Activated CD8-positive, alpha-beta memory T cell treated with anti-CD3 and anti-CD28 coated beads, Interleukin-2, amount 50 U/mL, for 4 hours (primary cell): ENCODE data around the gene CAMTA1.
"Not testable (repeated sequence)": the region's sequence is repeated elsewhere in the genome, so short reads cannot be mapped to it uniquely, and the experiment has no call there.

Source experiments
- DNase-seq: peaks from one replicate; pipeline ENCODE4 v3.0.0-alpha.2; 2020

CAMTA1 gene

DNA sequence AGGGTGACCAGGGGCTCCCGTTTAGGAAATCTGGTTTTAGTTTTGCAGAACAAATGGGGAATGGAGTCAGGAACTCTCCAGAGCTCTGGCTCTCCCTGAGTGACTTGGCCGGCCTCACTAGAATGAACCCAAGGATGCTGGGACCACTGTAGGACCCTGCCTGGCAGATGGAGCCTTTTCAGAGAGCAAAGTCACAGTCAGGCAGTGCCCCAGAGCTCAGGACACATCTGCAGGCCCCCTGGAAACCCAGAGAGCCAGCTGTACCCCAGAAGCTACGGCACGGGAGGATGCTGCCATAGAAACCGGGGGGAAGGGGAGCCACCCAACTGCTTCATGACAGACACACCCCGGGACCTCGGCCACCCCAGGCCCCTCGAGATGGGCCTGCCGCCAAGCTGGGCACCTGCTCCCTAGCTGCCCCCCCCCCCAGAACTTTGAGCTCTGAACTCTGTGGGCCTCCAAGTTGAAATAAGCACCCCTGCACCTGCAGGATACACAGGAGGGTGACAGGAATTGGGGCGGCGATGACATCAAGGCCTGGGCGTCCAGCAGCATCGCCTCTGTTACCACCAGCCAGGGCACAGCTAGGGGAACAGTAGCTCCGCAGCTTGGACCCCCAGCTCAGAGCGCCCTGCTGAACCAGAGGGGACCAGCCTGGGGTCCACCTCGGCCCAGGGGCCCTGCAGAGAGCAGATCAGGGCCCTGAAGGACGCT is 894.1 kb downstream of the CAMTA1 start:
- DNase-seq, result no peak

DNA sequence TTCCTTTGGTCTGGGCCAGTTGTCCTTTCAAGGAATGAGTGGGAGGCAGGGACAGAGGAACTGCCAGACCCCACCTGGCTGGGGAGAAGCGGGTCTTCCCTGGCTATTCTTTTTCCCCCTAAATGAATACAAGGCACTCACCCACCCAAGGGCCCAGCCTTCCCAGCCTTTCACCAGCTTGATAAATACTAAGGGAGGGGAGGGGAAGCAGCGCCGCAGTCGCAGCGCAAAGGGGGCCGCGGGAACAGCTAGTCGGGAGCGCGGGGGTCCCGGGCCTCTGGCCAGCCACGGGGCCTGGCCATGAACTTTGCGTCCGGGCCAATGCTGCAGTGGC is 894.6 kb downstream of the CAMTA1 start:
- DNase-seq, result no peak

DNA sequence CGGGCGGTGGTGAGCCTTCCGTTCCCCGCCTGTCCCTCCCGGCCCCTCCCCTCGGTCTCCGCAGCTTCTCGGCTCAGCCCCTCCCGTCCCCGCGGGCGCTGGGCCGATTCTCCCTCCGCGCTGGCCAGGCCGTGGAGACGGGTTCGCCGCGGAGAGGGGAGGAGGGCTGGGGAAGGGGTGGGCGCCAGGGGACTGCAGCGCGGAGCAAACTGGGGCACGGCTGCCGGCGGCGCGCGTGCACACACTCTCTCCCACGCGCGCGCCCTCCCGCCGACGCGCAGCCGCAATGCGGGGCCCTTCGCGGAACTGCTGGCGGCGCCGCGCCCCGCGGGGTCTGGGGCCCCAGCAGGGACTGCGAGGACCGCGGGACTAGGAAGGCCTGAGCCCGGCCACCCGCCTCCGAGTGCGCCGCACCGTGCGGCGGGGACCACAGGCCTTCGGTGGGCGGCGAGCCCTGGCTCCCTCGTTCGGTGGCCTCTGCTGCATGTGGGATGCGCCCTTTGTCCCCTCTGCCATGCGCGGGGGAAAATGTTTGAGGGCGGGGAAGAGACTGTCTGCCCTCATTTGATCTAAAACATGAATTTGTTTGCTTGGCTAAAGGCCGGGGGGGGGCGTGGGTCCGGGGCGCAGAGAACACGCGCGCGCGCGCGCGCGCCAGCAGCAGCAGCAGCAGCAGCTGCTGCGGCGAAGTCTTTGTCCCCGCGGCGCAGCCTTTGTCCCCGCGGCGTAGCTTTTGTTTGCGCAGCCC is 895.1 kb downstream of the CAMTA1 start:
- DNase-seq, result peak; percentile 55

DNA sequence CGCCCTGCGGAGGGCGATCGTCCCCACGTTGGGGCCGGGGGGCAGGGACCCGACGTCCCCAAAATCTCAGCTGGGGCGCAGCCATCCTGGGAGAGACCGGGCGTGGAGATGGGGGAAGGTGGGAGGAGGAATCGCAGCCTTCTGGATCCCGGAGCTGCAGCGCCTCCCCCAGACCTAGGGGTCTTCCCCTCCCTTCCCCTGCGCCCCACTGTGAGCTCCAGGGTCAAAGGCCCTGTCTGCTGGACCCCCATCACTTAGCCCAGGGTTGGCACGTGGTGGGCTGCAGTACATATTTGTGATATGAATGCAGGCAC is 895.7 kb downstream of the CAMTA1 start:
- DNase-seq, result no peak

DNA sequence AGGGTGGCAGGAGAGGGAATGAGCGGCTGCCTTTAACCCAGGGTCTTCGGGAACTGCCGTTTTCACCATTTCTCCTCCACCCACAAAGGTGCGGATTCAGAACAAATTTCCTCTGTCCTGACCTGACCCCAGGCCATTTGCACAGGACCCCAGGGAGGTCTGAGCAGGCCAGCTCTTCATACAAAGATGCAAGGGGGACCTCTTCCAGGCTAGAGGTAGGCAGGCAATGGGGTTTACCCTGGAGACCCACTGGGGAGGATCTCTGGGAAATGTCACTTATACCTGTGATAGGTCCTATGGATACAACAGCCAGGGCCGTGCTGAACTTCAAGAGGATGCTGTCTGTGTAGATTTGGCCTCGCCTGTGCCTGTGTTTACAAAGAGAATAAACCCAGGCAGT is 896.1 kb downstream of the CAMTA1 start:
- no peak for DNase-seq

DNA sequence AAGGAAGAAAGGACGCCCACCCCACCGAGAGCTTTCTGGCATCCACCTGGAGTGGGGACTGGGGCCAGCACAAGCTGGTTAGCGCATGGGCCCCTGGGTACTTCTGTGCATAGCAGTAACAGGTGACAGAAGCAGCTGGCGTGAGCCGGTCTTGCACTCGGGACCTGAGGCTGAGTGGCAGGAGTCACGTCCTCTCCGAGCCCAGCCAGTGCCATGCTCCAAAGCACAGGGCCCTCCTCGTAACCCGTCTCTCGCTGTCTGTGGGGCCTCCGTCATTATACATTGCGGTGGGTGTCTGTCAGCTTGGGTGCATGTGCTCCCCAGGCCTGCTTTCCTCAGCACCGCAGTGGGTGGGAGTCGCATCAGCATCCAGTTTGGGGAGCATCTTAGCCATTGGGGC is 898.3 kb downstream of the CAMTA1 start:
- no peak for DNase-seq

DNA sequence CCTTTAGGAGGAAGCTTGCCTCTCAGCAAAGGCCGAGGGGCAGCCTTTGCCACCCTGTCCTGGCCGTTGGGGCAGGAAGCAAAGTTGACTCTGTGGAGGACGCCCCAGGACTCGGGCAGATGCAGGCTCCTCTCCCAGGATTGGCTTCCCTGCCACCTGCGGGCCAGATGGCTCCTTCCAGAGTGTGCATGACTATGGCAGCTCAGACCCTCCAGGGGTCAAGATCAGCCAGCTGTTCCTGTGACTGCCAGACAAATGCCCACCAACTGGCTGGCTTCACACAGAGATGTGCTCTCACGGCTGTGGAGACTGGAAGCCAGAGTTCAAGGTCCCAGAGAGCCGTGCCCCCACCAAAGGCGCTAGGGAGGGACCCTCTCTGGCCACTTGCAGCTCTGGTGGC is 898.9 kb downstream of the CAMTA1 start:
- DNase-seq, result no peak

DNA sequence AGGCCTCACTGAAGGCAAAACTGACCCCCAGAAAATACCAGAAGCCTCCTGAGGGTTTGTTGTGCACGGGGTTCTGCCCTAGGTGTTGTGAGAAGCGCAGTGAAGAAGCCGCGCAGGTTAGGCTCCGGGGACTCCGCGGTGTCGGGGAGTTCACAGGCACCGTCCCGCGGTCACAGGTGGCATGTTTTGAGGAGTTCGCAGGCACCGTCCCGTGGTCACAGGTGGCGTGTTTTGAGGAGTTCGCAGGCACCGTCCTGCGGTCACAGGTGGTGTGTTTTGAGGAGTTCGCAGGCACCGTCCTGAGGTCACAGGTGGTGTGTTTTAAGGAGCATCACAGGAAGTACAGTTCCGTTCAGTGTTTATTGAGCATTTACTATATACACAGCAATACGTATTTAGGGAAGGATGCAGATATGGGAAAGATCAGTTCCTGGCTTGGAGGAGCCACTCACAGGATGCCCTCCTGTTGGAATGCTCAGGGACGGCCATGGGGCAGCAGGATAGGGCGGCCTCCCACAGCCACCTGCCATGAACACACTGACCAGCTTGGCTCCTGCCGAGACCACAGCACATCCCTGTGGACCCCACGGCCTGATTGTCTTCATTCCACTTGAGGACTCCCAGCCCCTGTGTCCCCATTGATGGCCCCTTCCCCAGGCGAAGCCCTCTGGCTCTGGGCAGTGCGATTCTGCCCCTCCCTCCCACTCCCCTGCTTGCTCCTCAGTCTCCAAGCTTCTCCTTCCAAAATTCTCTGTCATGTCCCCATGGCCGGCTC is 899.8 kb downstream of the CAMTA1 start:
- no peak for DNase-seq

DNA sequence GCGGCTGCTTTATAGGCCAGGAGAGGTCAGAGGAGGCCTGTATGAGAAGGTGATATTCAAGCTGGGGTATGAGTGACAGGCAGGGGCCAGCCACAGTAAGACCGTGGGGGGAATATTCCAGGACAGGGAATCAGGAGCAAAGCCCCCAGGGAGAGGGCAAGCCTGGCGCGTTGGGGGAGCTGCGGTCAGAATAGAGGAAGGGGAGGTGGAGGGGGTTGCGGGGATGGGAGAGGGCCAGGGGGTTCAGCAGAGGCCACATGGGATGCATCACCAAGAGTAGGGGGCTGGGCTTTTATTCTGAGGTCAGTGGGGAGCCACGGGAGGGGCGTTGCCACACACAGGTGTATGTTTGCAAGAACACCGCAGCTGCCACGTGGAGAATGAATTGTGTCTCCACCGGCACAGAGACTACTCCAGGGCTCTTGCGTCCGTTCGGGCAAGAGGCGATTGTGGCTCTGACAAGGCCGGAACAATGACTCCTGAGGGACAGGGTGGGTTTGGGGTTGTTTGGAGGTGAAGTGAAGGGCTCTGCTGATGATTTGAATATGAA is 901.1 kb downstream of the CAMTA1 start:
- DNase-seq, result no peak

DNA sequence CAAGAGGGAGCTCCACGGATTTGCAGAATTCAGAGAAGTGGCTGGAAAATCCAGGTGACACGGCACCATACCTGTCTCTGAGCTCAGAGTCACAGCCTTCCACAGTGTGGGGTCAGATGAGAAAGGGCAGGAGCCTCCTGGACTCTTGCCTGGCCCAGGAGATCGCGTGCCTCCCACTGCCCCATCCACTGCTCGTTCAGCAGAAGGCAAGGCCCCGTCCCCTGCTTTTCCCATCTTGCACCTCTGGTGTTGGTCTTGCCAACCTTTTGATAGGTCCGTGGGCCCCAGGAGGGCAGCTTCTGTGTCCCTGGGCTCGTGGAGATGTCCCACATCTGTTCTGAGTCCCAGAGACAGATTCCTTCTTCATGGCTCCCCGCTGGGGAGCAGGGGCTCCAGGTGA is 902.2 kb downstream of the CAMTA1 start:
- no peak for DNase-seq

DNA sequence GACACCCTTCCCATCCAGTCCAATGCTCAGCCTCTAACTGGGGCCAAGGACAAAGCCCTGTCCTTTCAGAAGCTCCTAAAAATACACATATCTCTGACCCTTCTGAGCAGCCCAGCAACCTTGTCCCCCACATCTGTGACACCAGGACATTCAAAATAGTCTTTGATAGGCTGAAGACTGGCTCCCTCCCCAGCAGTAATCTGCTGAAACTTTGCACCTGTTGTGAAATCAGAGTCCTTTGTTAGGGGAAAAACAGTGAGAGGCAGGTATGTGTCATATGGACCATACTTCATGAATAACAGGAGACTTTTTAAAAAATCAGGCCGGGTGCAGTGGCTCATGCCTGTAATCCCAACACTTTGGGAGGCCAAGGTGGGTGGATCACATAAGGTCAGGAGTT is 903.4 kb downstream of the CAMTA1 start:
- DNase-seq, result no peak

DNA sequence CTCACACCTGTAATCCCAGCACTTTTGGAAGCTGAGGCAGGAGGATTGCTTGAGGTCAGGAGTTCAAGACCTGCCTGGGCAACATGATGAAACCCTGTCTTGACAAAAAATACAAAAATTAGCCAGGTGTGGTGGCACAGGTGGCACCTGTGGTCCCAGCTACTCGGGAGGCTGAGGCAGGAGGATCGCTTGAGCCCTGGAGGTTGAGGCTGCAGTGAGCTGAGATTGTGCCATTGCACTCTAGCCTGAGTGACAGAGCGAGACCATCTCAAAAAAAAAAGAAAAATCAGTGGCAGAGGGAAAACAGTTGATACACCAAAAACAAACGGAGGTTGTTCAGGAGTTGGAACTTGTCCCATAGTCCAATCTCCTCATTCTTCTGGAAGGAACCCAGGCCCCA is 904.1 kb downstream of the CAMTA1 start:
- not testable (repeated sequence) for DNase-seq

DNA sequence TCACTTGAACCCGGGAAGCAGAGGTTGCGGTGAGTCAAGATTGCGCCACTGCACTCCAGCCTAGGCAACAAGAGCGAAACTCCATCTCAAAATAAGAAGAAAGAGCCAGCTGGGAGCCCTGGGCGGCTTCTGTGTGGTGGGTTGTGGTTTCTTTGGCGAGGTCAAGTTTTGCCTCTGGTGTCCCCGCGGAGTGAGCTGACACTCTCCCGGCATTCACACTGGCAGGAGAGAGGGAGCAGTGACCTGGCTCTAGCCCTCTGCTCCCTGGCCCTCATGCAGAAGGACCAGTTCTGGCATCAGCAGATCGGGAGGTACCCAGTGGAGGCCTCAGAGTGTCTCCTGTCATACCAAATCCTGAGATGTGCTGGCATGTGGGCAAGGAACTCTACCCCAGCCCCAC is 904.8 kb downstream of the CAMTA1 start:
- no peak for DNase-seq

DNA sequence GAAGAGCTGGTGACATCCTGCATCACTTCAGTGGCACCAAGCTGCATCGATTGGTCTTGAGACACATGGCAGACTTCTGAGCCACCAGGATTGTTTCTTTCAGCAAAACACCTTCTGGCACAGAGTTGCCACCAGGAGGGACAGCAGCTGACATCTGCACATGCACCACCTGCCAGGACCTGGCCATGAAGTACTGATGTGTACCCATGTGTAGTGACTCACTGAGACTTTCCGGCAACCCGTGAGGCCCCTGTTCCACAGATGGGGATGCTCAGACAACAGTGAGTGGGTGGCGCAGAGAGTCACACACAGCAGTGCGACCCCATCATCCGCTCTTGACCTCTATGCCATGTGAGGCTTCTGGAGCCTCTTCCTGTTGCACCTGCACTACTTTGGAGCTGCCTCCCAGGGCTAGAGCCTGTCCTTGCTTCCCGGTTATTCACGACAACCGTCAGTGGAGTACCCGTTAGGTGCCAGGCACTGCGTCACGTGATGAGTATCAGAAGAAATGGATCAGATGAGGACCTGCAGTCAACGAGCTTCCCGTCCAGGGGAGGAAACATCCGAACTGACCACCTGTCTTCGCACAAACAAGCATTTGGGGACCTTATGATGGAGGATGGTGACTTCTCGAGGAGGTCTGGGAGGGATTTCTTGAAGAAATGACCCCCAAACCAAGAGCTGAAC is 905.4 kb downstream of the CAMTA1 start:
- no peak for DNase-seq

DNA sequence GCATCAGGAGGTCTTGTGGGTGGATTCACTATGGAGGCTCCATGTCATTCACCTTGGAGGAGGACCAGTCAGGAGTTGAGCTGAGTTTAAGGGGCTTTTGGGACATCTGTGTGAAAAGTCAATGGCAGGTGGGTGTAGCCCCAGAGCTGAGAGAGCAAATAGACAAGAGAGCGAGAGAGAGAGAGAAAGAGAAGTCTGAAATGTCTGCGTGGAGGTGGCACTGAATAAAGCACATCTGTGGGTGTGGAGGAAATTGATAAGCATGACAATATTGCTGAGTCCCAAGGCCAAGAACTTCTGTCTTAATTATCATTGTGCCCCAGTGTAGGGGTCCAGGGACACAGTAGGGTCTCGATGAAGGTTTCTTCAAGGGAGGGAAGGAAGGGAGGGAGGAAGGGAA is 906.3 kb downstream of the CAMTA1 start:
- DNase-seq, result no peak

DNA sequence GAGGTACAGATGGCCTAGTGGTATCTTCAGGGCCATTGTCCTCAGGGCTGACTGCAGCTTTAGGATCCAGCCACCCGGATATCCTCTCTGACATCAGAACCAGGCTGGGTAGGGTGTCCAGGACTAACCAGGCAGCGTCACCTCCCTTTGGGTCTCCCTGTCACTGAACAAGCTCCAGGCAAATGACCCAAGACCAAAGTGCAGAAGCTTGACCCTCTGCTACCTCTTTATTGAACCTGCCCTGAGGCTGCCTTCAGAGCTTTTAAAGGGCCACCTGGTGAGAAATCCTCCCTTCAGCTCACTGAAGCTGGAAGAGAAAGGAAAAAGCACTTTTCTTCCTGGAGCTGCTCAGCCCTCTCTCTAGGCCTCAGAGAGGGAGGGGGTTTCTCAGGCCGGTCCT is 906.8 kb downstream of the CAMTA1 start:
- no peak for DNase-seq

DNA sequence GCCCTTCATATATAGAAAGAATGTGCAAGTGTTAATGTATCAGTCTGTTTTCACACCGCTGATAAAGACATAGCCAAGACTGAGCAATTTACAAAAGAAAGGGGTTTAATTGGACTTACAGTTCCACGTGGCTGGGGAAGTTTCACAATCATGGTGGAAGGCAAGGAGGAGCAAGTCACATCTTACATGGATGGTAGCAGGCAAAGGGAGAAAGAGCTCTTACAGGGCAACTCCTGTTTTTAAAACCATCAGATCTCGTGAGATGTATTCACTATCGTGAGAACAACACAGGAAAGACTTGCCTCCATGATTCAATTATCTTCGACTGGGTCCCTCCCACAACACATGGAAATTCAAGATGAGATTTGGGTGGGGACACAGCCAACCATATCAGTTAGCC is 907.8 kb downstream of the CAMTA1 start:
- DNase-seq, result not testable (repeated sequence)

DNA sequence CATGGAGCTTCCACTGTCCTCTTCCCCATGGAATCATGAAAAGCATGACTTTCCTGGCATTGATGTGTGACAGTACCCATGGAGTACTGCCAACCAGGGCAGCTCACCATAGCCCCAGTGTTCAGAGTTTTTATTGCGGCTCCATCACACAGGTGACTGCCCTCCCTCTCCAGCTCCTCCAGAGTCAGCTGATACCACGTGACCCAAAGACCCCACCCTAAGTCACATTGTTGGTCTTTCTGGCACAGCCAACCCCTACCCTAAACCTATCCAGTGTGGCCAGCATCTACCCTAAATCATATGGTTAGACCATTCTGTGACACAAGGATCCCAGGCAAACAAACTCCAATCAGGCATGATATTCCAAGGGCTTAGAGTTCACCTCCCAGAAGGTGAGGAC is 908.4 kb downstream of the CAMTA1 start:
- DNase-seq, result no peak

DNA sequence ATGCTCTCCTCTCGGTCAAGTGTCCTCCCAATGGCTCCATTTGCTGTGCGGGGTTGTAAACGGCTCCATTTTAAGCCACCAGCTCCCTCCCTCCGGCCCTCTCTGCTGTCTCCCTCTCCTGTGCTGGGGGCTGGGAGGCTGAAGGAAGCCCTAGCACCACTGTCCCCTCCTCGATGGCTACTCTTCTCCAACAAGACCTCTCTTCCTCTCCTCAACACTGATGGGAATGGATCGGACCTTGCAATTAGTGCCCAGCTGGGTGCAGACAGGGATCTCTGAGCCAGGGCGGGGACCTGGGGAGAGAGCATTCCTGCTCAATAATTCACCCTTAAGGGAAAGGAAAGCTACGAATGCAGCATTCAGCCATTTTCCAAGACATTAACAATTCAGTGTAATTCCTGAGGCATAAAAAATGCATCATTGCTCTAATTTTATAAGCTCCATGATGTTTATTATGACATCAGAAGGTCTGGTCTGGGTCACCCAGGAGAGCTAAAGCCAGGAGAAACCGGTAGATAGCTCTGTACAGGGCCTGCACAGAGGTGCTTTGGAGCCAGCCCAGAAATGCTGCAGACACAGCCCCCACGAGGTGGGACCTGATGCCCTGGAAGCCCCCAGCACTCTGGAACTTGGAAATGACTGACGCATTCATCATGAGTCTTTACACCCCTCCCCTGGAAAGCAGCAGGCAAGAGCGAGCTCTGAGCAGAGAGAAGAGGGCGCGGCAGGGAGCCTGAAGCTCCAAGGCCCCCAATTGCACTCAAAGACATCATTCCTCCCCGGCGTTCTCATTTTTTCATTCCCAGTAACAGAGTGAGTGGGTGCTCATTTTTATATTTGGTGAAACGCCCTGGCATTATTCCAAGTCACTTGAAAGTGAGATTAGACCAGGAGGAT is 909.6 kb downstream of the CAMTA1 start:
- DNase-seq, result no peak

DNA sequence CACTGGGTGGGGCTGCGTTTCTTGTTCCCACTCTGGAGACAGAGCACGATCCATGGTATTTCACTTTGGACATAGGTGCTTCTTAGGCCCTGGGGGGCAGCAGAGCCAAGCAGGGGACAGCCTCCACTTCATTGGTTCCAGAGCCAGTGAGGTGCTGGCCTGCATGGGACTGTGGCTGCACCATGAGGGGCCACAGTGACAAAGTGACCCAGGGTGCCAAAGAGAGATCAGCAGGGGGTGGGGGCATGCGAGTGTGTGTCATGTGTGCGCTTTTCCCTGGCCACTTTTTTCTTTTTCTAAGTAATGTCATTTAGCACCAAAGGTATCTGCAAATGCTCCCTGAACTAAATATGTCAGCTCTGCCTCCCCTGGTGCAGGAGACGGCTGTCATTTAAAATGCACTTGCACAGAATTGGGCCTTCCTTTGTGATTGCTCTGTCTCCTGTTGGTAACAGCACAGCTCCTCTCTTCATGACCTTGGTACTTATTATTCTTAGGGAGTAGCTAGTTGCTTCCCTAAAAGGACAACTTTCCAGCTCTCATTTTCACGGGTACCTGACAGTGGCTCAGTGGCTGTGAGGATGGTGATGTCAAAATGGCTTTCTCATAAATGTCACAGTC is 910.4 kb downstream of the CAMTA1 start:
- no peak for DNase-seq

DNA sequence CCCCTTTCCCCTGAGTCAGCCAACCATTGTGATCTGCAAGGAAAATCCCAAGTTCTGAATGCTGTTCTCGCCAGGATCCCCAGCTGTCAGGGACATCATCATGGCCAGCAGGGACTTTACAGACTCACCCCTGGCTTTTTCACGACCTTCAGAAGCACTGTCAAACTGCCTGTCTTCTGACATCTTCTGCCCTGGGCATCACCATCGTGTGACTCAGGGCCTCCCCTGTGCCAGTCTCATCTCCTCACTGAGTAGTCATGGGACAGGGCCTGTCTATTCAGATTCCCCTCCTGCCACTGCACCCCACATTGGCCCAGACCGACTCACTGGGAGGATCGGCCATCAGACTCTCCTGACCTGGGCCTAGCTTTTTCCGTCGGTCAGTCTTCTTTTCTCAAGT is 913.4 kb downstream of the CAMTA1 start:
- DNase-seq, result no peak

DNA sequence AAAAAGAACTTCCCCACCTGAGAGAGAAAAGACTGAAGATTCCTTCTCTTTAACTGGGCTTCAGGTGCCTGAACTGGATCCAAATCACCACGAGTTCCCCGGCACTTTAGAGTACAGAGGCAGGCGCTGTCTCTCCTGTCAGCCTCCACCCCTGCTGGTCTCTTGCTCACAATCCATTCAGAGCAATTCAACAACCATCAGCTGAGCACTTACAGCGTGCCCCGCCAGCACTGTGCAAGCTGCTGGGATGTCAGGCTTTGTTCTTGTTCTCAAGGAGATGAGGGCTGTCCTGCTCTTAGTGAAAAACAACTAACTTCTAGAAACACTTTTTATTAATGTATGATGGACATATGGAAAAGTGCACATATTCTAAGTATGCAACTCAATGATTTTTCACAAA is 917.1 kb downstream of the CAMTA1 start:
- DNase-seq, result no peak
